WTC11 (cell line): ENCODE measurements around the gene FHOD1. TPM values are rescaled to one million over a fixed set of nuclear protein-coding genes. Genes with fewer than 3 reads are reported as not detected.

Source experiments
- ATF1 ChIP-seq: sonication (generic); formaldehyde crosslinking; IDR thresholded peaks from 2 replicates; pipeline ENCODE4 v1.8.1; 2023; ENCODE audit warnings: mild to moderate bottlenecking, moderate library complexity, missing genetic modification reagents
- CREM ChIP-seq: sonication (generic); formaldehyde crosslinking; IDR thresholded peaks from 2 replicates; pipeline ENCODE4 v1.8.1; 2022; ENCODE audit warnings: mild to moderate bottlenecking, missing genetic modification reagents, moderate library complexity
- ELF4 ChIP-seq: sonication (generic); formaldehyde crosslinking; IDR thresholded peaks from 2 replicates; pipeline ENCODE4 v1.8.1; 2022; ENCODE audit warnings: low read depth, mild to moderate bottlenecking, moderate library complexity, missing genetic modification reagents
- ESRRA ChIP-seq: sonication (generic); formaldehyde crosslinking; IDR thresholded peaks from 2 replicates; pipeline ENCODE4 v1.8.1; 2022; ENCODE audit warnings: mild to moderate bottlenecking, missing genetic modification reagents, borderline replicate concordance
- ETV6 ChIP-seq: sonication (generic); formaldehyde crosslinking; IDR thresholded peaks from 2 replicates; pipeline ENCODE4 v1.8.1; 2022; ENCODE audit warnings: mild to moderate bottlenecking, missing genetic modification reagents
- FOXK1 ChIP-seq: sonication (generic); formaldehyde crosslinking; IDR thresholded peaks from 2 replicates; pipeline ENCODE4 v1.8.0; 2022; ENCODE audit warnings: mild to moderate bottlenecking, moderate library complexity, missing genetic modification reagents
- KAT7 ChIP-seq: sonication (generic); formaldehyde crosslinking; IDR thresholded peaks from 2 replicates; pipeline ENCODE4 v1.8.1; 2023; ENCODE audit warnings: missing genetic modification reagents, mild to moderate bottlenecking, borderline replicate concordance
- MYBL2 ChIP-seq: sonication (generic); formaldehyde crosslinking; IDR thresholded peaks from 2 replicates; pipeline ENCODE4 v1.8.1; 2023; ENCODE audit warnings: mild to moderate bottlenecking, moderate library complexity, missing genetic modification reagents
- NR3C1 ChIP-seq: sonication (generic); formaldehyde crosslinking; conservative IDR thresholded peaks from 2 replicates; pipeline ENCODE4 v1.8.1; 2023; ENCODE audit warnings: low read depth, mild to moderate bottlenecking, missing genetic modification reagents
- PRRX2 ChIP-seq: fragments of 250-450 bp; sonication (Bioruptor Pico); IDR thresholded peaks from 2 replicates; pipeline ENCODE4 v1.8.0; 2021; ENCODE audit warnings: mild to moderate bottlenecking
- SP1 ChIP-seq: sonication (generic); formaldehyde crosslinking; conservative IDR thresholded peaks from 2 replicates; pipeline ENCODE4 v1.8.1; 2022; ENCODE audit warnings: missing genetic modification reagents
- TEAD4 ChIP-seq: sonication (generic); formaldehyde crosslinking; IDR thresholded peaks from 2 replicates; pipeline ENCODE4 v1.8.0; 2022; ENCODE audit warnings: mild to moderate bottlenecking, missing genetic modification reagents
- TP53 ChIP-seq: sonication (generic); formaldehyde crosslinking; IDR thresholded peaks from 2 replicates; pipeline ENCODE4 v1.8.1; 2023; ENCODE audit warnings: mild to moderate bottlenecking, missing genetic modification reagents
- ZNF138 ChIP-seq: sonication (generic); formaldehyde crosslinking; conservative IDR thresholded peaks from 2 replicates; pipeline ENCODE4 v1.8.1; 2022; ENCODE audit warnings: mild to moderate bottlenecking, moderate library complexity, missing genetic modification reagents
- ZNF317 ChIP-seq: sonication (generic); formaldehyde crosslinking; IDR thresholded peaks from 2 replicates; pipeline ENCODE4 v1.8.1; 2023; ENCODE audit warnings: low read depth, mild to moderate bottlenecking, moderate library complexity, missing genetic modification reagents, borderline replicate concordance
- ZNF423 ChIP-seq: fragments of 250-450 bp; sonication (Bioruptor Pico); IDR thresholded peaks from 2 replicates; pipeline ENCODE4 v2.1.2; 2022; ENCODE audit warnings: mild to moderate bottlenecking, moderate library complexity
- total RNA-seq: library from RNA; stranded (reverse); gene quantifications from 3 replicates; pipeline ENCODE4 v1.2.3, GENCODE V29; 2021
- TF ChIP-seq, protein P1 (sequence below): sonication (generic); formaldehyde crosslinking; IDR thresholded peaks from 2 replicates; pipeline ENCODE4 v1.8.1; 2023; ENCODE audit warnings: mild to moderate bottlenecking, missing genetic modification reagents, borderline replicate concordance
- TF ChIP-seq, protein P2 (sequence below): sonication (generic); formaldehyde crosslinking; IDR thresholded peaks from 2 replicates; pipeline ENCODE4 v1.8.1; 2023; ENCODE audit warnings: mild to moderate bottlenecking, missing genetic modification reagents, moderate library complexity
- TF ChIP-seq, protein P3 (sequence below): sonication (generic); formaldehyde crosslinking; IDR thresholded peaks from 2 replicates; pipeline ENCODE4 v1.8.0; 2022; ENCODE audit warnings: mild to moderate bottlenecking, missing genetic modification reagents
- TF ChIP-seq, protein P4 (sequence below): fragments of 250-450 bp; sonication (Bioruptor Pico); IDR thresholded peaks from 2 replicates; pipeline ENCODE4 v1.9.0; 2021; ENCODE audit warnings: moderate library complexity, mild to moderate bottlenecking, inconsistent platforms, borderline replicate concordance
- TF ChIP-seq, protein P5 (sequence below): sonication (generic); formaldehyde crosslinking; IDR thresholded peaks from 2 replicates; pipeline ENCODE4 v1.8.0; 2023; ENCODE audit warnings: missing genetic modification reagents, mild to moderate bottlenecking, borderline replicate concordance
- TF ChIP-seq, protein P6 (sequence below): sonication (generic); formaldehyde crosslinking; IDR thresholded peaks from 2 replicates; pipeline ENCODE4 v1.8.0; 2023; ENCODE audit warnings: mild to moderate bottlenecking, missing genetic modification reagents
- TF ChIP-seq, protein P7 (sequence below): sonication (generic); formaldehyde crosslinking; IDR thresholded peaks from 2 replicates; pipeline ENCODE4 v1.8.0; 2023; ENCODE audit warnings: missing genetic modification reagents

FHOD1 gene
- total RNA-seq, 1 experiment from 2014 or later: 81.3 TPM

DNA sequence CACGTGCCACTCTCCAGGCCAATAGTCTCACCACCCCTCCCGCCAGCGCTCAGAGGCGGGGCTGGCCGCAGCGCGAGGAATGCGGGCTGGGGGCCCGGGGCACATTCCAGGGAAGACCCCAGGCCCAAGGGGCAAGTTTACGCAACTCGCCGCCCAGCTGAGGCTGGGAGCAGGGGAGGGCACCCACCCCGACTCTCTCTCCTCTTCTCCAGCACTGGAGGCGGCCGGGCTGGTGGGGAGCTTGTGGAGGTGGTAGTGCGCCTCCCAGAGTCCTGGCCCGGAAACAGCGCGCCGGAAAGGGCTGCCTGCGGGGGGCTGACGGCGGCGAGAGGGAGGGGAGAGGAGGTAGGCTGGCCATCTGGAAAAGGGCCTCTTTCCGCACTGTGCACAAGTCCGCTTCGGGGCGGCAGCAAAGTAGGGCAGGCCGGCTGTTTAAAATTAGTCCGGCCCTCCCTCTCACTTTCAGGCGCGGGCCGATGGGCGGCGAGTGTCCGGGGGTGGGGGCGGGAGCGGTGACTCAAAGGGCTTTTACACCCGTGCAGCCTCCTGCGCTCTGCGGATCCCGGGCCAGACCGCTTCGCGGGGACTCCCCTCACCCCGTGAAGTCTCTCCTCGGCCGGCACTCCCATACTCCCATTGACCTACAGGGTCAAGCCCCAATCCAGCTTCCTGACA is 1.1 kb downstream of the FHOD1 start (continued):
- TF ChIP-seq, protein P1, sequence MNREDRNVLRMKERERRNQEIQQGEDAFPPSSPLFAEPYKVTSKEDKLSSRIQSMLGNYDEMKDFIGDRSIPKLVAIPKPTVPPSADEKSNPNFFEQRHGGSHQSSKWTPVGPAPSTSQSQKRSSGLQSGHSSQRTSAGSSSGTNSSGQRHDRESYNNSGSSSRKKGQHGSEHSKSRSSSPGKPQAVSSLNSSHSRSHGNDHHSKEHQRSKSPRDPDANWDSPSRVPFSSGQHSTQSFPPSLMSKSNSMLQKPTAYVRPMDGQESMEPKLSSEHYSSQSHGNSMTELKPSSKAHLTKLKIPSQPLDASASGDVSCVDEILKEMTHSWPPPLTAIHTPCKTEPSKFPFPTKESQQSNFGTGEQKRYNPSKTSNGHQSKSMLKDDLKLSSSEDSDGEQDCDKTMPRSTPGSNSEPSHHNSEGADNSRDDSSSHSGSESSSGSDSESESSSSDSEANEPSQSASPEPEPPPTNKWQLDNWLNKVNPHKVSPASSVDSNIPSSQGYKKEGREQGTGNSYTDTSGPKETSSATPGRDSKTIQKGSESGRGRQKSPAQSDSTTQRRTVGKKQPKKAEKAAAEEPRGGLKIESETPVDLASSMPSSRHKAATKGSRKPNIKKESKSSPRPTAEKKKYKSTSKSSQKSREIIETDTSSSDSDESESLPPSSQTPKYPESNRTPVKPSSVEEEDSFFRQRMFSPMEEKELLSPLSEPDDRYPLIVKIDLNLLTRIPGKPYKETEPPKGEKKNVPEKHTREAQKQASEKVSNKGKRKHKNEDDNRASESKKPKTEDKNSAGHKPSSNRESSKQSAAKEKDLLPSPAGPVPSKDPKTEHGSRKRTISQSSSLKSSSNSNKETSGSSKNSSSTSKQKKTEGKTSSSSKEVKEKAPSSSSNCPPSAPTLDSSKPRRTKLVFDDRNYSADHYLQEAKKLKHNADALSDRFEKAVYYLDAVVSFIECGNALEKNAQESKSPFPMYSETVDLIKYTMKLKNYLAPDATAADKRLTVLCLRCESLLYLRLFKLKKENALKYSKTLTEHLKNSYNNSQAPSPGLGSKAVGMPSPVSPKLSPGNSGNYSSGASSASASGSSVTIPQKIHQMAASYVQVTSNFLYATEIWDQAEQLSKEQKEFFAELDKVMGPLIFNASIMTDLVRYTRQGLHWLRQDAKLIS (CRISPR knock-in tag): peak; percentile 14; the same call in 1 of the 2 replicates
- 0 out of 2 replicates have a peak, but pooled peaks have one; percentile 38 for TF ChIP-seq ATF1 (CRISPR knock-in tag)
- TF ChIP-seq FOXK1: 0 out of 2 replicates have a peak, but pooled peaks have one; percentile 36
- no peak for TF ChIP-seq KAT7 (CRISPR knock-in tag)
- TF ChIP-seq ZNF423 (CRISPR knock-in tag): peak; percentile 65
- peak; percentile 83 for TF ChIP-seq CREM (CRISPR knock-in tag)
- 0 out of 2 replicates have a peak, but pooled peaks have one; percentile 40 for TF ChIP-seq ELF4
- TF ChIP-seq SP1 (CRISPR knock-in tag): peak; percentile 57
- TF ChIP-seq, protein P2, sequence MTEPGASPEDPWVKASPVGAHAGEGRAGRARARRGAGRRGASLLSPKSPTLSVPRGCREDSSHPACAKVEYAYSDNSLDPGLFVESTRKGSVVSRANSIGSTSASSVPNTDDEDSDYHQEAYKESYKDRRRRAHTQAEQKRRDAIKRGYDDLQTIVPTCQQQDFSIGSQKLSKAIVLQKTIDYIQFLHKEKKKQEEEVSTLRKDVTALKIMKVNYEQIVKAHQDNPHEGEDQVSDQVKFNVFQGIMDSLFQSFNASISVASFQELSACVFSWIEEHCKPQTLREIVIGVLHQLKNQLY (CRISPR knock-in tag): no peak
- TF ChIP-seq, protein P3, sequence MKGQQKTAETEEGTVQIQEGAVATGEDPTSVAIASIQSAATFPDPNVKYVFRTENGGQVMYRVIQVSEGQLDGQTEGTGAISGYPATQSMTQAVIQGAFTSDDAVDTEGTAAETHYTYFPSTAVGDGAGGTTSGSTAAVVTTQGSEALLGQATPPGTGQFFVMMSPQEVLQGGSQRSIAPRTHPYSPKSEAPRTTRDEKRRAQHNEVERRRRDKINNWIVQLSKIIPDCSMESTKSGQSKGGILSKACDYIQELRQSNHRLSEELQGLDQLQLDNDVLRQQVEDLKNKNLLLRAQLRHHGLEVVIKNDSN (CRISPR knock-in tag): peak; percentile 94
- no peak for TF ChIP-seq ESRRA (CRISPR knock-in tag)
- TF ChIP-seq NR3C1 (CRISPR knock-in tag): no peak
- TF ChIP-seq, protein P4, sequence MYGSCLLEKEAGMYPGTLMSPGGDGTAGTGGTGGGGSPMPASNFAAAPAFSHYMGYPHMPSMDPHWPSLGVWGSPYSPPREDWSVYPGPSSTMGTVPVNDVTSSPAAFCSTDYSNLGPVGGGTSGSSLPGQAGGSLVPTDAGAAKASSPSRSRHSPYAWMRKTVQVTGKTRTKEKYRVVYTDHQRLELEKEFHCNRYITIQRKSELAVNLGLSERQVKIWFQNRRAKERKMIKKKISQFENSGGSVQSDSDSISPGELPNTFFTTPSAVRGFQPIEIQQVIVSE (CRISPR knock-in tag): no peak
- TF ChIP-seq PRRX2: no peak
- TF ChIP-seq, protein P5, sequence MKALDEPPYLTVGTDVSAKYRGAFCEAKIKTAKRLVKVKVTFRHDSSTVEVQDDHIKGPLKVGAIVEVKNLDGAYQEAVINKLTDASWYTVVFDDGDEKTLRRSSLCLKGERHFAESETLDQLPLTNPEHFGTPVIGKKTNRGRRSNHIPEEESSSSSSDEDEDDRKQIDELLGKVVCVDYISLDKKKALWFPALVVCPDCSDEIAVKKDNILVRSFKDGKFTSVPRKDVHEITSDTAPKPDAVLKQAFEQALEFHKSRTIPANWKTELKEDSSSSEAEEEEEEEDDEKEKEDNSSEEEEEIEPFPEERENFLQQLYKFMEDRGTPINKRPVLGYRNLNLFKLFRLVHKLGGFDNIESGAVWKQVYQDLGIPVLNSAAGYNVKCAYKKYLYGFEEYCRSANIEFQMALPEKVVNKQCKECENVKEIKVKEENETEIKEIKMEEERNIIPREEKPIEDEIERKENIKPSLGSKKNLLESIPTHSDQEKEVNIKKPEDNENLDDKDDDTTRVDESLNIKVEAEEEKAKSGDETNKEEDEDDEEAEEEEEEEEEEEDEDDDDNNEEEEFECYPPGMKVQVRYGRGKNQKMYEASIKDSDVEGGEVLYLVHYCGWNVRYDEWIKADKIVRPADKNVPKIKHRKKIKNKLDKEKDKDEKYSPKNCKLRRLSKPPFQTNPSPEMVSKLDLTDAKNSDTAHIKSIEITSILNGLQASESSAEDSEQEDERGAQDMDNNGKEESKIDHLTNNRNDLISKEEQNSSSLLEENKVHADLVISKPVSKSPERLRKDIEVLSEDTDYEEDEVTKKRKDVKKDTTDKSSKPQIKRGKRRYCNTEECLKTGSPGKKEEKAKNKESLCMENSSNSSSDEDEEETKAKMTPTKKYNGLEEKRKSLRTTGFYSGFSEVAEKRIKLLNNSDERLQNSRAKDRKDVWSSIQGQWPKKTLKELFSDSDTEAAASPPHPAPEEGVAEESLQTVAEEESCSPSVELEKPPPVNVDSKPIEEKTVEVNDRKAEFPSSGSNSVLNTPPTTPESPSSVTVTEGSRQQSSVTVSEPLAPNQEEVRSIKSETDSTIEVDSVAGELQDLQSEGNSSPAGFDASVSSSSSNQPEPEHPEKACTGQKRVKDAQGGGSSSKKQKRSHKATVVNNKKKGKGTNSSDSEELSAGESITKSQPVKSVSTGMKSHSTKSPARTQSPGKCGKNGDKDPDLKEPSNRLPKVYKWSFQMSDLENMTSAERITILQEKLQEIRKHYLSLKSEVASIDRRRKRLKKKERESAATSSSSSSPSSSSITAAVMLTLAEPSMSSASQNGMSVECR: peak; percentile 76; the same call in 1 of the 2 replicates
- TF ChIP-seq, protein P6, sequence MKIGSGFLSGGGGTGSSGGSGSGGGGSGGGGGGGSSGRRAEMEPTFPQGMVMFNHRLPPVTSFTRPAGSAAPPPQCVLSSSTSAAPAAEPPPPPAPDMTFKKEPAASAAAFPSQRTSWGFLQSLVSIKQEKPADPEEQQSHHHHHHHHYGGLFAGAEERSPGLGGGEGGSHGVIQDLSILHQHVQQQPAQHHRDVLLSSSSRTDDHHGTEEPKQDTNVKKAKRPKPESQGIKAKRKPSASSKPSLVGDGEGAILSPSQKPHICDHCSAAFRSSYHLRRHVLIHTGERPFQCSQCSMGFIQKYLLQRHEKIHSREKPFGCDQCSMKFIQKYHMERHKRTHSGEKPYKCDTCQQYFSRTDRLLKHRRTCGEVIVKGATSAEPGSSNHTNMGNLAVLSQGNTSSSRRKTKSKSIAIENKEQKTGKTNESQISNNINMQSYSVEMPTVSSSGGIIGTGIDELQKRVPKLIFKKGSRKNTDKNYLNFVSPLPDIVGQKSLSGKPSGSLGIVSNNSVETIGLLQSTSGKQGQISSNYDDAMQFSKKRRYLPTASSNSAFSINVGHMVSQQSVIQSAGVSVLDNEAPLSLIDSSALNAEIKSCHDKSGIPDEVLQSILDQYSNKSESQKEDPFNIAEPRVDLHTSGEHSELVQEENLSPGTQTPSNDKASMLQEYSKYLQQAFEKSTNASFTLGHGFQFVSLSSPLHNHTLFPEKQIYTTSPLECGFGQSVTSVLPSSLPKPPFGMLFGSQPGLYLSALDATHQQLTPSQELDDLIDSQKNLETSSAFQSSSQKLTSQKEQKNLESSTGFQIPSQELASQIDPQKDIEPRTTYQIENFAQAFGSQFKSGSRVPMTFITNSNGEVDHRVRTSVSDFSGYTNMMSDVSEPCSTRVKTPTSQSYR (CRISPR knock-in tag): peak; percentile 82; the same call in 1 of the 2 replicates
- TF ChIP-seq ETV6: peak; percentile 73
- no peak for TF ChIP-seq ZNF317 (CRISPR knock-in tag)
- TF ChIP-seq TEAD4 (CRISPR knock-in tag): peak; percentile 88; the same call in 1 of the 2 replicates
- TF ChIP-seq ZNF138 (CRISPR knock-in tag): no peak
- TF ChIP-seq MYBL2 (CRISPR knock-in tag): peak; percentile 83; the same call in 1 of the 2 replicates
- no peak for TF ChIP-seq TP53 (CRISPR knock-in tag)
- TF ChIP-seq, protein P7, sequence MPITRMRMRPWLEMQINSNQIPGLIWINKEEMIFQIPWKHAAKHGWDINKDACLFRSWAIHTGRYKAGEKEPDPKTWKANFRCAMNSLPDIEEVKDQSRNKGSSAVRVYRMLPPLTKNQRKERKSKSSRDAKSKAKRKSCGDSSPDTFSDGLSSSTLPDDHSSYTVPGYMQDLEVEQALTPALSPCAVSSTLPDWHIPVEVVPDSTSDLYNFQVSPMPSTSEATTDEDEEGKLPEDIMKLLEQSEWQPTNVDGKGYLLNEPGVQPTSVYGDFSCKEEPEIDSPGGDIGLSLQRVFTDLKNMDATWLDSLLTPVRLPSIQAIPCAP (CRISPR knock-in tag): no peak
